HTR-8/SVneo (cell line): Measurements from ENCODE around the gene RUVBL2.
A peak's percentile ranks its signal among the peaks of the same experiment; 100 is the strongest.
"Not testable (repeated sequence)": the region's sequence is repeated elsewhere in the genome, so short reads cannot be mapped to it uniquely, and the experiment has no call there.

Experiments
- DNase-seq: peaks from one replicate; pipeline ENCODE4 v3.0.0; 2011; ENCODE audit warnings: low spot score, mixed read lengths; ENCODE audit not compliant: insufficient read length
- FAIRE-seq: peaks from 2 replicates; lab custom pipeline; 2011; peaks lifted over from hg19 to GRCh38; lab: Jason Lieb, UNC

Gene RUVBL2

GRCh38 chr19:49014870-49015255 lies 21.2 kb downstream of the RUVBL2 start:
- DNase-seq (no peak), FAIRE-seq (no peak)

GRCh38 chr19:49016067-49016839 lies 22.6 kb downstream of the RUVBL2 start:
- no peak for DNase-seq
- no peak for FAIRE-seq

- FAIRE-seq (no peak), DNase-seq (no peak)
These were observed 23.5 kb downstream of the RUVBL2 start, which contains the start of gene LHB for GRCh38 chr19:49017041-49017665. Gene LHB, minus strand, starts transcription at chr19:49017091. Its CDS starts 10 bp downstream, at chr19:49017081.

GRCh38 chr19:49017666-49018351 lies 24.1 kb downstream of the RUVBL2 start:
- DNase-seq (no peak), FAIRE-seq (no peak)

GRCh38 chr19:49018388-49019241 lies 24.9 kb downstream of the RUVBL2 start:
- FAIRE-seq, DNase-seq: not testable (repeated sequence)

GRCh38 chr19:49019242-49019932 lies 25.7 kb downstream of the RUVBL2 start:
- FAIRE-seq (no peak), DNase-seq (no peak)

GRCh38 chr19:49020342-49020741 lies 26.7 kb downstream of the RUVBL2 start:
- DNase-seq: no peak
- no peak for FAIRE-seq

GRCh38 chr19:49020931-49021895 lies 27.5 kb downstream of the RUVBL2 start:
- FAIRE-seq (no peak), DNase-seq (no peak)

GRCh38 chr19:49022116-49022515 lies 28.4 kb downstream of the RUVBL2 start:
- FAIRE-seq (no peak), DNase-seq (no peak)

- DNase-seq, FAIRE-seq: not testable (repeated sequence)
These were observed 30.5 kb downstream of the RUVBL2 start, which contains the start of gene CGB3 for GRCh38 chr19:49024233-49024632. Gene CGB3, minus strand, starts transcription at chr19:49024333. Its CDS starts 362 bp downstream, at chr19:49023971.

GRCh38 chr19:49025088-49025487 lies 31.4 kb downstream of the RUVBL2 start:
- DNase-seq, FAIRE-seq: not testable (repeated sequence)

- FAIRE-seq, DNase-seq: not testable (repeated sequence)
These were observed 31.9 kb downstream of the RUVBL2 start for GRCh38 chr19:49025599-49025998.

GRCh38 chr19:49028686-49029085 lies 35.0 kb downstream of the RUVBL2 start:
- not testable (repeated sequence) for DNase-seq, FAIRE-seq

- FAIRE-seq: peak; percentile 72
- DNase-seq: not testable (repeated sequence)
These were observed 36.1 kb downstream of the RUVBL2 start for GRCh38 chr19:49029749-49030148.

GRCh38 chr19:49030323-49030722 lies 36.6 kb downstream of the RUVBL2 start:
- DNase-seq, FAIRE-seq: not testable (repeated sequence)

- not testable (repeated sequence) for DNase-seq, FAIRE-seq
These were observed 38.1 kb downstream of the RUVBL2 start, which contains the start of gene CGB2 for GRCh38 chr19:49031642-49032301. Gene CGB2, plus strand, starts transcription at chr19:49031890. Its CDS starts 206 bp downstream, at chr19:49032096.

GRCh38 chr19:49036815-49037214 lies 43.1 kb downstream of the RUVBL2 start, which contains the start of gene CGB1:
Gene CGB1, minus strand, starts transcription at chr19:49036895. Its CDS starts 184 bp downstream, at chr19:49036711.
- not testable (repeated sequence) for DNase-seq, FAIRE-seq
